ENCODE results near the gene RPRM. TPM values are rescaled to one million over a fixed set of nuclear protein-coding genes. Genes with fewer than 3 reads are reported as not detected.

The RPRM gene
- total RNA-seq, 2 donors from 2014 or later, result 2.5 to 4.9 TPM

DNA sequence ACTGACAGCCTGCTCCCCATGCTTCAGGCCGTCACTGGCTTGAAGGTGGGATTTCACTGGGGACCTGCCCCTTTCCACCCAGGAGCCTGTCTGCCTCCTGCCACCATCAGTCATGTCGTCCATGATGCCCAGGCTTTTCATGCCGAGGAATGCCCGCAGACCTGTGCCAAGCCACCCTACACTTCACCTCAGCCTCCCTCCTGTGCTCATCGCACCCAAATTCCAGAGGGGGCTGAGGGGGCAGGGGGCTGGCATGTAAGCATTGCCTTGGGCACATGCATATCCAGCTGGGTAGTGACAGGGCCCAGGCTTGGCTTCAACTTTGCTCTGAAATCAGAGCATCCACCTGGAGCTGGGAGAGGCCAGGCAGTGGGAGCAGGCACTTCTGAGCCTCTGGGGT is 20.9 kb upstream of the RPRM start:
- TF ChIP-seq, protein P1, sequence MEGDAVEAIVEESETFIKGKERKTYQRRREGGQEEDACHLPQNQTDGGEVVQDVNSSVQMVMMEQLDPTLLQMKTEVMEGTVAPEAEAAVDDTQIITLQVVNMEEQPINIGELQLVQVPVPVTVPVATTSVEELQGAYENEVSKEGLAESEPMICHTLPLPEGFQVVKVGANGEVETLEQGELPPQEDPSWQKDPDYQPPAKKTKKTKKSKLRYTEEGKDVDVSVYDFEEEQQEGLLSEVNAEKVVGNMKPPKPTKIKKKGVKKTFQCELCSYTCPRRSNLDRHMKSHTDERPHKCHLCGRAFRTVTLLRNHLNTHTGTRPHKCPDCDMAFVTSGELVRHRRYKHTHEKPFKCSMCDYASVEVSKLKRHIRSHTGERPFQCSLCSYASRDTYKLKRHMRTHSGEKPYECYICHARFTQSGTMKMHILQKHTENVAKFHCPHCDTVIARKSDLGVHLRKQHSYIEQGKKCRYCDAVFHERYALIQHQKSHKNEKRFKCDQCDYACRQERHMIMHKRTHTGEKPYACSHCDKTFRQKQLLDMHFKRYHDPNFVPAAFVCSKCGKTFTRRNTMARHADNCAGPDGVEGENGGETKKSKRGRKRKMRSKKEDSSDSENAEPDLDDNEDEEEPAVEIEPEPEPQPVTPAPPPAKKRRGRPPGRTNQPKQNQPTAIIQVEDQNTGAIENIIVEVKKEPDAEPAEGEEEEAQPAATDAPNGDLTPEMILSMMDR (IDR thresholded peaks at IDR 0.05), result no peak
- TF ChIP-seq POLR2AphosphoS5 (IDR thresholded peaks at IDR 0.05), result no peak
- no peak for TF ChIP-seq POLR2A (IDR thresholded peaks at IDR 0.05)
- Histone ChIP-seq H3K9me3 (no peaks in the 10 kb centered on the region), H3K27me3 (replicated peaks; ENCODE audit: insufficient read depth) (no peaks in the 10 kb centered on the region), H3K27ac (no peak overlapping the region), H3K4me3 (no peak overlapping the region), H3K36me3 (no peaks in the 10 kb centered on the region), H3K4me1 (replicated peaks) (no peaks in the 10 kb centered on the region)
- intact Hi-C loops (cut with DNase I), result no loop called here
- DNase-seq (ENCODE audit: low spot score), result no peak
- 76% methylated on average over 5 of the region's 5 CpGs for WGBS

DNA sequence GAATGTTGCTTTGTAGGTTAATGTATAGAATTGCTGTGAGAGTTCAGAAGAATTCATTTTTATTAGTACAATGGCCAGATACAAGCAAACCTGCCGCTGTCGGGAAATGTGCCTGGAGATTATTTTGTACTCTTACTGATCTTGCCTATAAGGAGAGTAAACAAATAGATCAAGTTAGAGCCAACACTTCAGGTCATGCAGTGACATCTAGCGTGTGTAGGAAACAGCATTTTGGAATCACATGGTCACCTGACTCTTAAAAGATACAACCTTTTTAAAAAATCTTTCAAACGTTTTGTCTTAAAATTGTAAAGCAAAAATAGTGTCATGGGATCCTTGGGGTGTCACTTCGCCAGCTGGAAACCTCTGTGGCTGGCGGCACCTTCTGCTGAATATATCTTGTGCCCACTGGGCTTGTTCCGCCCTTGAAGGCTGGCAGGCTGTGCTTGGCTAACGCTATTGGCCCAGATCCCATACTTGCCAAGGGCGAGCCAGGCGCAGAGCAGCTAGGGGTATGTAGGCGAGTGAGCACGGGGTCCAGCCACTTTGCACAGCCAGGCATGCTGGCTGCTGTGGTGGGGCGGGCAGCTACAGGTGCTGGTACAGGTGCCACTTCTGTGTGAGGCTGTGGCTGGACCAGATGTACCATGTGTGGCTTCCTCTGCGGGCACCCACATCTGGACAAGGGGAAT is 19.5 kb upstream of the RPRM start:
- H3K9me3 ChIP-seq, result no peaks in the 10 kb centered on the region
- no peak for DNase-seq (ENCODE audit: low spot score)
- no peak overlapping the region for H3K27ac ChIP-seq
- 71% methylated on average over 14 of the region's 14 CpGs for WGBS
- no peaks in the 10 kb centered on the region for H3K4me1 ChIP-seq (replicated peaks)
- TF ChIP-seq, protein P1 (IDR thresholded peaks at IDR 0.05), result no peak
- no peak for TF ChIP-seq POLR2AphosphoS5 (IDR thresholded peaks at IDR 0.05)
- no peak for TF ChIP-seq POLR2A (IDR thresholded peaks at IDR 0.05)
- H3K27me3 ChIP-seq (replicated peaks; ENCODE audit: insufficient read depth), result no peaks in the 10 kb centered on the region
- H3K36me3 ChIP-seq, result no peaks in the 10 kb centered on the region
- no peak overlapping the region for H3K4me3 ChIP-seq
- intact Hi-C loops (cut with DNase I), result no loop called here

DNA sequence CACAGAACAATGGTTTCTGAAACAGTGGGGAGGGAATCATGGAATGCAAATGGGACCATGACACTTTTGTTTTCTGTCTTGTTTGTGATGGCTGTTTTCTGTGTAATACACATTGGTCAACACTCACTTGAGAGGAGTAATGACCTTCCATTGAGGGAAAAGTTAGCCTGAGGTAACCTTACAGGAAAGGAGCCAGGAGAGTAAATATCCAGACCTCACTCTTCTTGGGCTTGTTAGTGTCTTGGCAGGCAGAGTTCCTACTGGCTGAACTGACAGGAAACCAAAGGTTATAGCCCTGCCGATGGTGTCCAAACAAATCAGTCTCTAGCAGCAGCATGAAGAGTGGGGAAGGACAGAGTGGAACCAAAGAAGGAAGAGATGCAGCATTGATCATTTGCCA is 17.2 kb upstream of the RPRM start:
- no peaks in the 10 kb centered on the region for H3K9me3 ChIP-seq
- TF ChIP-seq, protein P1 (IDR thresholded peaks at IDR 0.05), result no peak
- TF ChIP-seq POLR2AphosphoS5 (IDR thresholded peaks at IDR 0.05) (no peak), POLR2A (IDR thresholded peaks at IDR 0.05) (no peak)
- DNase-seq (ENCODE audit: low spot score), result no peak
- H3K27ac ChIP-seq, result no peak overlapping the region
- 0% methylated on average over 1 of the region's 1 CpG for WGBS
- H3K27me3 ChIP-seq (replicated peaks; ENCODE audit: insufficient read depth), result no peaks in the 10 kb centered on the region
- no peak overlapping the region for H3K4me3 ChIP-seq
- H3K4me1 ChIP-seq (replicated peaks), result no peaks in the 10 kb centered on the region
- H3K36me3 ChIP-seq, result no peaks in the 10 kb centered on the region
- intact Hi-C loops (cut with DNase I), result no loop called here

DNA sequence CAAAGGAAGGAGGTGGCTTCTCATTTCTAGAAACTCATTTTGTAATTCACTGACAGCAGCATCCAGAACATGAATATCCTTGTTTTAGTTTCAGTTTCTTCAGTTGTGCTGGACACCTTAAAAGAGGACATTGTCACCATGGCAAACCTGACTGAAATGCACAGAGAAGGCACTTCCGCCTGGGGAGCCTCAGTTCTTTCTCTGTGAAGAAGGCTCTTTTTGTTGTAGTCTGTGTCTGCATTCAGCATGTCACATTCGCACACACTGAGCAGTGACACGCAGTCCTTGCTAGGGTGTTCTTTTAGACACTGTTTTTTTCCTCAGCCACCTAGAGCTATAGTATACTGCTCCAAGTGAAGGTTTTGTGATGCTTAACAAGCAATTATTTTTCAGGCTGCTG is 9.5 kb upstream of the RPRM start:
- intact Hi-C loops (cut with DNase I), result no loop called here
- no peaks in the 10 kb centered on the region for H3K9me3 ChIP-seq
- WGBS, result 71% methylated on average over 3 of the region's 3 CpGs
- no peak for DNase-seq (ENCODE audit: low spot score)
- H3K27ac ChIP-seq, result no peak overlapping the region
- TF ChIP-seq POLR2A (IDR thresholded peaks at IDR 0.05), result no peak
- TF ChIP-seq, protein P1 (IDR thresholded peaks at IDR 0.05), result no peak
- TF ChIP-seq POLR2AphosphoS5 (IDR thresholded peaks at IDR 0.05), result no peak
- no peaks in the 10 kb centered on the region for H3K4me1 ChIP-seq (replicated peaks)
- no peak overlapping the region for H3K4me3 ChIP-seq
- H3K36me3 ChIP-seq, result no peaks in the 10 kb centered on the region
- no peaks in the 10 kb centered on the region for H3K27me3 ChIP-seq (replicated peaks; ENCODE audit: insufficient read depth)

DNA sequence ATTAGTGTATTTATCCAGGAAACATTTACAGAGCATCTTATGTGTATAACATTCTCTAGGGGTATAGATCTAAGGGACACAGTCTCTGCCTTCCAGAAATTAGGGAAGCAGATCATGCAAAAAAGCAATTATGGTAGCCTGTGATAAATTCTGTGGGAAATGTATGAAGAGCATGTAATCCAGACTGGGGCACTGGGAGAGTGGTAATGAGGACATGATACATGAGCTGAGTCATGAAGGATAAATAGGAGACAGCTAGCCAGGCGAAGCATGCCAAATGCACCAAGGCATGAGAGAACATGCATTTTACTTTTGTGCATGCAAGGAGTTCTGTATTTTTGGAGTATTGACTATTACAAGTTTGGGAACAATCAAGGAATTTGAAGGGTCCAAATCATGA is 8.9 kb upstream of the RPRM start:
- no peak overlapping the region for H3K4me3 ChIP-seq
- no peak overlapping the region for H3K27ac ChIP-seq
- H3K4me1 ChIP-seq (replicated peaks), result no peaks in the 10 kb centered on the region
- DNase-seq (ENCODE audit: low spot score), result no peak
- H3K9me3 ChIP-seq, result no peaks in the 10 kb centered on the region
- H3K27me3 ChIP-seq (replicated peaks; ENCODE audit: insufficient read depth), result no peaks in the 10 kb centered on the region
- 45% methylated on average over 1 of the region's 1 CpG for WGBS
- no peaks in the 10 kb centered on the region for H3K36me3 ChIP-seq
- TF ChIP-seq POLR2AphosphoS5 (IDR thresholded peaks at IDR 0.05) (no peak), POLR2A (IDR thresholded peaks at IDR 0.05) (no peak)
- TF ChIP-seq, protein P1 (IDR thresholded peaks at IDR 0.05), result no peak
- intact Hi-C loops (cut with DNase I), result no loop called here
